Ecto neural progenitor cell (in vitro differentiated cells): ENCODE results near the gene EFR3B.
"Not testable (repeated sequence)": the region's sequence is repeated elsewhere in the genome, so short reads cannot be mapped to it uniquely, and the experiment has no call there.

Experiments used
- DNase-seq: peaks from one replicate; pipeline ENCODE4 v3.0.0-alpha.2; 2018; ENCODE audit warnings: low spot score

EFR3B gene

GRCh38 chr2:25105336-25106085 lies 63.6 kb downstream of the EFR3B start:
- no peak for DNase-seq

- DNase-seq: no peak
Observed at GRCh38 chr2:25109822-25110221, 67.9 kb downstream of the EFR3B start.

- no peak for DNase-seq
Observed at GRCh38 chr2:25112113-25112512, 70.2 kb downstream of the EFR3B start.

GRCh38 chr2:25115249-25115883 lies 73.5 kb downstream of the EFR3B start:
- no peak for DNase-seq

- no peak for DNase-seq
Observed at GRCh38 chr2:25115902-25116301, 74.0 kb downstream of the EFR3B start.

GRCh38 chr2:25116956-25117355 lies 75.1 kb downstream of the EFR3B start:
- no peak for DNase-seq

- no peak for DNase-seq
Observed at GRCh38 chr2:25119263-25119662, 77.4 kb downstream of the EFR3B start.

- no peak for DNase-seq
Observed at GRCh38 chr2:25122367-25122766, 80.5 kb downstream of the EFR3B start.

GRCh38 chr2:25123682-25124081 lies 81.8 kb downstream of the EFR3B start:
- DNase-seq: no peak

- DNase-seq: no peak
Observed at GRCh38 chr2:25125189-25125588, 83.3 kb downstream of the EFR3B start.

- DNase-seq: no peak
Observed at GRCh38 chr2:25125976-25126375, 84.1 kb downstream of the EFR3B start.

GRCh38 chr2:25127071-25127470 lies 85.2 kb downstream of the EFR3B start:
- not testable (repeated sequence) for DNase-seq

GRCh38 chr2:25127646-25128045 lies 85.8 kb downstream of the EFR3B start:
- DNase-seq: no peak

- no peak for DNase-seq
Observed at GRCh38 chr2:25129901-25130520, 88.1 kb downstream of the EFR3B start.

- no peak for DNase-seq
Observed at GRCh38 chr2:25131253-25131566, 89.3 kb downstream of the EFR3B start.

- DNase-seq: peak; percentile 64
Observed at GRCh38 chr2:25131567-25132298, 89.9 kb downstream of the EFR3B start.

- DNase-seq: peak; percentile 62
Observed at GRCh38 chr2:25132299-25132635, 90.4 kb downstream of the EFR3B start.

- peak; percentile 52 for DNase-seq
Observed at GRCh38 chr2:25132693-25133092, 90.8 kb downstream of the EFR3B start.

- DNase-seq: not testable (repeated sequence)
Observed at GRCh38 chr2:25140535-25140934, 98.7 kb downstream of the EFR3B start.

- no peak for DNase-seq
Observed at GRCh38 chr2:25141120-25141519, 99.2 kb downstream of the EFR3B start.

GRCh38 chr2:25145803-25146202 lies 103.9 kb downstream of the EFR3B start:
- DNase-seq: no peak

GRCh38 chr2:25146896-25147295 lies 105.0 kb downstream of the EFR3B start:
- DNase-seq: no peak

GRCh38 chr2:25149646-25150045 lies 107.8 kb downstream of the EFR3B start:
- DNase-seq: no peak
